HG03439 (cell line): ENCODE measurements around the gene MOV10.
A peak's percentile ranks its signal among the peaks of the same experiment; 100 is the strongest.

ENCODE experiments used
- ATAC-seq: cut with Tn5 transposase; IDR thresholded peaks from one replicate; pipeline ENCODE4 v1.9.1; 2021; ENCODE audit warnings: mild to moderate bottlenecking, moderate library complexity; ENCODE audit not compliant: unreplicated experiment

MOV10 gene

DNA sequence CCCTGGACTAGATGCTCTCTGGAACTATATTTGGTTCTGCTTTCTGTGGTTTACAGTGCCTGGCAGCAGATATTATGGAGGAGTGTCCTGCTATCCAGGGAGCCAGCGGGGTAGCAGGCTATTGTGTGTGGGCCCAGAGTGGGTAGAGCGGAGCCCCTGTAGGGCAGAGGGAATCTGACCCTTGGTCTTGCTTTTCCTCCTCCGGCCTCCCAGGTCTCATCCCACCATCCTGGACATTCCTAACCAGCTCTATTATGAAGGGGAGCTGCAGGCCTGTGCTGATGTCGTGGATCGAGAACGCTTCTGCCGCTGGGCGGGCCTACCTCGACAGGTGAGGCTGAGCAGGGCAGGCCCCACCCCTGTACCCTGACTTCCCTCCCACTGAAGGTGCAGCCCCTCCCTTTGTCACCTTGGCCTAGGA is 23.3 kb downstream of the MOV10 start:
- ATAC-seq = no peak

DNA sequence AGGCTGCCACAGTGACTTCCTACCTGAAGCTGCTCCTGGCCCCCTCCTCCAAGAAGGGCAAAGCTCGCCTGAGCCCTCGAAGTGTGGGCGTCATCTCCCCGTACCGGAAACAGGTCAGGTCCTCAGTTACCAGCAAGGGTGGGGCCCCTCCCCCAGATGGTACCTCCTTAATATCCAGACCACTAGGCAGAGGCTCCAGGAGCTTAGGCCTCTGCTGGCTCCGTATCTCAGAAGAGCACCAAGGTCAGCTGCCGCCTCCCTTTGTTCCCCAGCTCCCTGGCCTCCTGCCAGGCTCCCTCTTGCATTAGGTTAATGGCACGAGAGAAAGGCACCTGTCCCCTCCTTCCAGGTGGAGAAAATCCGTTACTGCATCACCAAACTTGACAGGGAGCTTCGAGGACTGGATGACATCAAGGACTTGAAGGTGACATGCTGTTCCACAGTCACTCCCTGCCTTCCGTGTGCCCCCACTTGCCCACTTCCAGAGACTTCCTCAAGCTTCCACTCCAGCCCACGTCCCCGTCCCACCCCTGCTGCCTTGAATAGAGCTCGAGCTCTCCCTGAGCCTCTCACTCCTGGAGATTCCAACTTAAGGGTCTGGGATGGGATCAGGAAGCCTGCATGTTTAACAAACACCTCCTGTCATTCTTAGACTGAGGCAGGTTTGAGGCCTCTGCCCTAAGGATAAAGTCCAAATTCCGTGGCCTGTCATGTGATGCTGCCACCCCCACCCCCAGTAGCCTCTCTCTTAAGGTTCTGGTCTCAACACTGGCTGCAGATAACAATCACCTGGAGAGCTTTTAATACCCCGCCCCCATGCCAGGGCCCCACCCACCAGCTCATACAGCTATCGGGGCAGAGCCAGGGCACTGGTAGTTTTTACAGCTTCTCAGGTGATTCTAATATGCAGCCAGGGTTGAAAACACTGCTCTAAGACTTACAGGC is 24.2 kb downstream of the MOV10 start:
- no peak for ATAC-seq

DNA sequence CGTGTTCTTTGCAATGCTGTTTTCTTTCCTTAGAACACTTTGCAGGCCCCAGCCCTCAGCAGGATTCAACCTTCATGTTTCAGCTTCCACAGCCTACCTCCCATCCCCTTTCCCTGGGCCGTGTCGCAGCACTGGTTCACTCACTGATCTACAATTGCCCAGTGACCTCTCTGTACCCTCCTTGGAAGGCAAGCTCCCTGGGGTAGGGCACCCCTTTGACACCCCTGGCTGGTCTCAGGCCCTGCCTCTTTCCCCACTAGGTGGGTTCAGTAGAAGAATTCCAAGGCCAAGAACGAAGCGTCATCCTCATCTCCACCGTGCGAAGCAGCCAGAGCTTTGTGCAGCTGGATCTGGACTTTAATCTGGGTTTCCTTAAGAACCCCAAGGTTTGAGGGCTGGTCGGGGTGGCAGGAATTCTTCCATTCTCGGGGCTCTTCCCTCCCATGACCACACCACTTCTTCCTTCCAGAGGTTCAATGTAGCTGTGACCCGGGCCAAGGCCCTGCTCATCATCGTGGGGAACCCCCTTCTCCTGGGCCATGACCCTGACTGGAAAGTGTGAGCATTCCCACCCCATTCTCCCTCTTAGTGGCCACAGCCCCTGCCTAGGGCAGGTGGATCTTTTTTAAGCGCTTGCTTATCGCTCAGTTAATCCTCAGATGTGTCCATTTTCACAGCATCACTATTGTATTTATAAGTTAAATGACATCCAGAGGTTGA is 25.1 kb downstream of the MOV10 start:
- ATAC-seq = no peak

DNA sequence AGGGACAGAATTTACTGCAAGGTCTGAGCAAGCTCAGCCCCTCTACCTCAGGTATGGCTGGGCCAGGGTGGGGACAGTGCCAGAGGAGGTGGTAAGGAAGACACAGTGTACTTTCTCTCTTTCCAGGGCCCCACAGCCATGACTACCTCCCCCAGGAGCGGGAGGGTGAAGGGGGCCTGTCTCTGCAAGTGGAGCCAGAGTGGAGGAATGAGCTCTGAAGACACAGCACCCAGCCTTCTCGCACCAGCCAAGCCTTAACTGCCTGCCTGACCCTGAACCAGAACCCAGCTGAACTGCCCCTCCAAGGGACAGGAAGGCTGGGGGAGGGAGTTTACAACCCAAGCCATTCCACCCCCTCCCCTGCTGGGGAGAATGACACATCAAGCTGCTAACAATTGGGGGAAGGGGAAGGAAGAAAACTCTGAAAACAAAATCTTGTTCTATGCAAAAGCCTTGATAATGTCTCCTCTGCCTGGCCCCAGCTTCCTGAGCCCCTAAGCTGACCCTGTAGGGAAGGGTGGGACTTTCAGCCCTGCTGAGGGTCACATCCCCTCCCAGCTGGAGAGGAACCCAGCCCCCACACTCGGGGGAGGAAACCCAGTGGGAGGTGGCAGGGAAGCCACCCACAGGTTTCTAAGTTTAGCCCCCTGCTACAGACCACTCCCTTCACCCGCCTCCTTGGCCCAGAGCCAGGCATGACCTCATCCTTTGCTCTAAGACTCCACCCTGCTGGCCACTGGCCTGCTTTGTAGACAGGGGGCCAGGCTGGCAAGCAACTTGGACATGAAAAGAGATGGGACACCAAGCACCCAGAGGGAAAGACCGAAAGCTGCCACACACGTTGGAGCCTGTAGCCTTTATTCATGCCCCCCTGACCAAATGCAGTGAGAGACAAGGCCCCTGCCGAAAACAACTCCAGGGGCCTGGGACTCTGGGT is 26.1 kb downstream of the MOV10 start:
- no peak for ATAC-seq

DNA sequence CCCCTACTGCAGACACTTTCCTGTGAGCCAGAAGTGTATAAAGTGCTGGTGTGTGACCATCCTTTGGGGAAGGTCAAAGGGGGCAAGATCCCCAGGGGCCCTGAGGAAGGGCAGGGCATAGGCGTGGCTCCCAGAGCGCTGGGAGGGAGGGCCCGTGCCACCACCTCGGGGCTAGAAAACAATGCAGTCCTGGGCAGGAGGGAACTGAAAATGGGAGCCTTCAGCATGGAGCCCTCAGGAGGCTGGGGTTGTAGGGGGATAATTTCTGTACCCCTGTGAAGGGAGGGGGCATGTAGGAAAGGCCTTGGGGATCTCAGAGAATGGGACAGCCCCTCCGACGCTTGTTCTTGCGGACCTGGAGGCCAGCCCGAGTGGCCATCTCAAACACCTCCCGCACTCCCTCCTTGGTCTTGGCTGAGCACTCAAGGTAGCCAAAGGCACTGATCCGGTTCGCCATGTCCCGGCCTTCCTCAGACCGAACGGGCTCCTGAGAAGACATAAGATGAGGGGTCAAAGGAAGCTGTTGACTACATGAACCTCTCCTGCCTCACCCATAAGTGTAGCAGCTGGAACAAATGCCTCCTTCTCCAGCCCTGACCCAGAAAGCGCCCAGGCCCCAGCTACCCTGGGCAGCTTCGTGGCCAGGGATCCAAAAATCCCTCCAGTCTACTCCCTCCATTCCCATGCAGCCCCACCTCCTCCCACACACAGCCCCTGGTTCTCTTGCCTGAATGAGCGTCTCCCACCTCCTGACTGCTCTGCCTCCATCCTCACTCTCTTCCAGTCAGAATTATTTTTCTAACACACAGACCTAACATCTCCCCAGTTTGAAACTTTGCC is 27.0 kb downstream of the MOV10 start:
- ATAC-seq = no peak

DNA sequence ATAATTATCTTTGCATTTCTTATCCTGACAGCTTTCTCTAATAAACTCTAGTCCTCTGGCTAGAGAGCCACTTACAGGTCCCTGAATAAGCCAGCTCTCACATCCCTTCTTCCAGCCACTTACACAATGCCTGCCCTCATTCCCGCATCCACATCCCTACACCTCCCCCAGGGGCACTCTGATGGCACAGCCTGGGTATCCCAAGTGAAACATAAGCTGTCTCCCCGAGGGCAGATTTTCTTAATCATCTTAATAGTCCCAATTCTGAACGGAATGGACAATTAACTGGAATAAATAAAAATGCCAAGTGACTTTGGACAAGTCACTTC is 27.6 kb downstream of the MOV10 start:
- ATAC-seq = no peak

DNA sequence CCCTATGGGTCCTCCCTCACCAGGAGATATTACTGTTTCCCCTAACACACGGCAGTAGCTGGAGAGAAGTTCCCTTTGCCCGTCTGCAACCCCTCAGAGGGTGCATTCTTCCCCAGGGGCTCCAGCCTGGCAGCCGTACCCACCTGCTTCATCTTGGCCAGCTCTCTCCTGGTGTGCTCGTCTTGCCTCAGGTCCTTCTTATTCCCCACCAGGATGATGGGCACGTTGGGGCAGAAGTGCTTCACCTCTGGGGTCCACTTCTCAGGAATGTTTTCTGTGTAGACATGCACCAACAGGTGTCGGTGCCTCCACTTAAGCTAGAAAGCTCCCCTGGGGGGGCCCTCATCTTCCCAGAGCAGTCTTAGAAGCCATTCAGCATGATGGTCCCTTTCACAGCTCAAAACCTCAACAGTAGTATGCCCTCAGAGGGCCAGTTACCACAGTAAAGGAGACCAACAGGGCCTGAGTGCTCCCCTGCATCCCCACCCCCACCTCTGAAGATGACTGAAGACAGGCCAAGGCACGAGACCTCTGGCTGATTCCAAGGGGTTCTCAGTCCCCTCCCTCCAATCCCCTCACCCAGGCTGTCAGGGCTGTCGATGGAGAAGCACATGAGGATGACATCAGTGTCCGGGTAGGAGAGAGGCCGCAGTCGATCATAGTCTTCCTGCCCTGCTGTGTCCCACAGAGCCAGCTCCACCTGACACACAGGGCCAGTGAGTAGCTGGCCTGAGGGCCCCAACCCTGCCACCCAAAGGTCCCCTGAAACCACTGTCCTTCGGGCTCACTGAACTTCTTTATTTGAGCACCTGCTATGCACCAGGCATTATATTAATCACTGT is 28.2 kb downstream of the MOV10 start:
- no peak for ATAC-seq

DNA sequence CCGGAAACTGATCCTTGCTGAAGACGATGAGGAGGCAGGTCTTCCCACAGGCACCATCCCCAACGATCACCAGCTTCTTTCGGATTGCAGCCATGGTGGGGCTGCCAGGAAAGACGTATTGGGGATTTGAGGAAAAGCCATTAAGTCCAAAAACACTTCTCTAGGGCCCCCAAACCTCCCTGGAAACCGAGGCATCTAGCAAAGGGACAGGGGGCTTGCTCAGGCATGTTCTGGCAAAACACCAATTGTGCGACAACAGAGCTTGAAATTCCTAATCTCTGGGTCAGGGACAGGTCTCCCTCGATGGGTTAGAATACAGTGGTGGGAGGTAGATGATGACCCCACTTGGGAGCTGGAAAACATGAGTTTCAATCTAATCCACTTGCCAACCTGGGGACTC is 29.2 kb downstream of the MOV10 start:
- no peak for ATAC-seq

DNA sequence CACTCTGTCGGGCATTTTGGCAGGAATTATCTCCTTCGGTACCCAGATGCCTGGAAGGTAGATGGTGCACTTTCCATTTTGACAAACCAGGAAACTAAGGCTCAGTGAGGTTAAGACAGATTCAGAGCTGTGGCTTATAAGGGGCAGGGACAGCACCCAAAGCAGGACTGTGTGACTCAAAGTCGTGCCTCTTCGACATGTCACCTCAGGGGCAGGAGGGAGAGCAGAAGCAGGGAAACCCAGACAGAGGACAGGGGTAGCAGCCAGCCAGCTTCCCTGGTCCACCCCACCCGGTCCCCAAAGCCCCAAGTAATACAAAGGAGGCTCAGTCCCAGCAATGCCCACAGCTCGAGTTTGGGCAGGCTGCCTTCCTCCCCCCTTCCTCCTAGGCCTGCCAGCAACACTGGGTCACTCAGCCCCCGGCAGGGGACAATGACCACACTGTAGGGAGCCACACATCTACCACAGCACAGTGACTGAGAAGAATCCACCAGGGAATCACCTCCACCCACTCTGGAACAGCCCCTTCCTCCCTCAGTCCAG is 30.0 kb downstream of the MOV10 start:
- ATAC-seq = no peak

DNA sequence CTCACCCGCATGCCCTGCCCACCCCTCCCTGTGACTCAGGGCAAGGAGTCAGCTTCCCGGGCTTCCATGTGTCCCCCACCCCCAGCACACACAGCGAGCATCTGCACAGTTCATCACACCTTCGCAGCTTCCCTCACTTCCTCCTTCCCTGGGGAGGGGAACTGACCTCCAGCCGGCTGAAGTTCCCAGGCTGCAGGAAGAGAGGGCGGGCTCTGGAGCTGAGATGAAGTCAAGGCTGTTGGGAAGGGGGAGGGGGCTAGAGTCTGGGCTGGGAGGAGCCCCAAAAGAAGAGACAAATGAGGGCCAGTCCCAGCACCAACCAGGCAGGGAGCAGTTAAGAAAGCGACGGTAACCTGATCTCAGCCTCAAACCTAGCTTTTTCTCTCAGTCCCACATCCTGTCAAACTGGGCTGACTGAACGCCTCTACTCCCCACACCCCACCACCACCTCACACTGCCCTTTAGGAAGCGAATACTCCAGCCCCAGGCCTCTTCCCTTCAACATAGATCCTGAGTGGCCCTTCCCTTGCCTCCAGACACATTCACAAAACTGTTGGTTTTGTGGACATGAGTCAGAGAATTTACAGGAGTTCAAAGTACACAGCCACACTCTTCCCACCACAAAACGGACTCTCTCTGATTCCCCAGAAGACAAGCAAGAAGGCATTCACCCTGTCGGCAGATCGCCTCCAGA is 30.6 kb downstream of the MOV10 start:
- ATAC-seq = peak; percentile 44

DNA sequence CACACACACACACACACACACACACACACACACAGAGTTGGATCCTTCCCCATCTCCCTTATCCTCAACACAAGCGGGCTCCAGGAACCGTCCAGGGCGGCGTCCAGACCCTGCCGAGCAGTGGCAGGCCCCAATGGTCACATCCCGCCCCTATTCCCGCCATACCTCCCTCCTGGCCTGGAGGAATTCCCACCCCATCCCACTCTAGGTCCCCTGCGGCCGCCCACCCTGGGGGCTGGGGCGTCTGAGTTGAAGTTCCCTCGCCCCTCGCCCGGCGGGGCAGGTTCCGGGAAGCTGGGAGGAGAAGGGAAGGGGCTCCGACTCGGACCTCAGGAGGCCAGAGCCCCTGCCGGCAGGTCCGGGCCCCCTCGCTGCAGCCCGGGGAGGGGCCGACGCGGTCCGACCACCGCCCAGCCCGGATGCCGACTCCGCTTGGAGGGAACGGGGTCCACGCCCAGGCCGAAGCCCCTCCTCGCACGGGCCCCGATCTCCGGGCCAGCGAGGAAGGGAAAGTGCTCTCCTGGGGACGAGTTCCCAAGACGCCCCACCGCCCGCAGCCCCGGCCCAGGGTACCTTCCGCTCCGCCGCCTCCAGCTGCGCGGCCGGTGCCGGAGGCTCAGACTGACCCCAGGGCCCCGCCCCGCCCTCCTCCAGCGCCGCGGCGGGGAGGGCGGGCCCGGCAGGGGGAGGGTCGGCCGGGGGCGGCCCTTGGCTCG is 32.2 kb downstream of the MOV10 start, which contains the start of gene RHOC:
RHOC (minus strand) TSS at position 623 of the 716 bp plus-strand sequence. CDS start 3,328 bp downstream, outside the sequence.
- ATAC-seq = peak; percentile 52

DNA sequence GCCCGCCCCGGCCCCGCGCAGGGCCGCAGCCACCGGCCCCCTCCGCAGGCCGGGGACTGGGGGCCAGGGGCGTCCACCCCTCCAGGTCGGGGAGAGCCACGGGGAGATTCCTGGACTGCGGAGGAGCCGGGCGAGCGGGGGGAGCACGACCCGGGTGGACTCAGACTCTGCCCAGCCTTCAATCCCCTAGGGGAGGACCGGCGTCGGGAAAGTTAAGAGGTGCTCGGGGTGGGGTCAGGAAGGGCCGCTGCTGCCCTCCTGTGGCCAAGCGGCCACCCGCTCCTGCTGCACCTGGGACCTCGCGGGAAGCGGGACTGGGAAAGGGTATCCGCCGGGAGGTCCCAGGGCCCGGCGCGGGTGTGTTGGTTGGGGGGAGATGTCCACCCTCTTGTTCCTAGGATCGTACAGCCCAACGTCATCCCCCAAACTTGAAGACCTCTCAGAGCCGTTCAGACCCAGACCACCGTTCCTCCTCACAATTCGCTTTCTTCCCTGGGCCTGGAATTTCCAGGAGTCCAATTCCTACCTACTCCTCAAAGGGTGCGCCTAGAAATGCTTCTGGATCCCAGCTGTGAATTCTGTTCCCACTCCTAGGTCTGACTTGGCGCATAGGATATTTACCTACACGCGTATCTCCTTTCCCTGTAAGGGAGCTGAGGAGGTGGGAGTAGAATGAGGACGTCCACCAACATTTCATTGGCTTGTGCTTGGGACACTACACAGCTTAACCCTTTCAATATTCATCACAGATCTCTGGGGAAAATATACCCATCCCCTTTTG is 33.0 kb downstream of the MOV10 start:
- peak; percentile 60 for ATAC-seq

DNA sequence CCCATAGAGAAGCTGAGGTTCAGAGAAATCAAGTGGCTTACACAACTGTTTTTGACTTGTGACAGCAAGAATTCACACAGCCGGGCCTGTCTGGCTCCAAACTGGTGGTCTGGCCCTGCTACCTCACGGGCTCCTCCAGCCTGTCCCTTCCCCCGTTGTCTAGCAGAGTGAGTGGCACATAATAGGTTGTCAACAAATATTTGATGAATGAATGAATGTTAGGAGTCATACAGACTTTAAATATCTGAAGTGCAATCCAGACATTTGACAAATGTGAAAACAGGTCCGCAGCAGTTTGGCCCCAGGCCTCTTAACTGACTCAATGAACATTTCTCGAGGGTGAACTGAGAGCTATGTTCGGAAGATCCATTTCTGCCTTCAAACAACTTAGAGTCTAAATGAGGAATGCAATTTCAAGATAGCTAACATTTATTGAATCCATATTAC is 33.6 kb downstream of the MOV10 start:
- no peak for ATAC-seq

DNA sequence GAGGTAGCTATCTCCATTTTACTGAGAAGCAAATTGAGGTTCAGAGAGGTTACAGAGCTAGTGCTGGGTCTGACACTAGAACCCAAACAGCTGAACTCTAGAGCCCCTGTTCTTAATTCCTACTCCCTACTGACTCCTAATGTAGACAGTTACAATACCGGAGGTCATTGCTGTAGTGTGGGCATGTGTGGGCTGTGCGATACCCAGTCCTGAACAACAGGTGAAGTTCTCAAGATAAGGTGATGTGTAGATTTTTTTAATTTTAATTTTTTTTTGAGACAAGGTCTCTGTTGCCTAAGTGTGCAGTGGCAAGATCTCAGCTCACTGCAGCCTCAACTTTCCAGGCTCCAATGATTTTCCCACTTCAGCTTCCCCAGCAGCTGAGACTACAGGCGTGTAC is 34.0 kb downstream of the MOV10 start:
- ATAC-seq = no peak

DNA sequence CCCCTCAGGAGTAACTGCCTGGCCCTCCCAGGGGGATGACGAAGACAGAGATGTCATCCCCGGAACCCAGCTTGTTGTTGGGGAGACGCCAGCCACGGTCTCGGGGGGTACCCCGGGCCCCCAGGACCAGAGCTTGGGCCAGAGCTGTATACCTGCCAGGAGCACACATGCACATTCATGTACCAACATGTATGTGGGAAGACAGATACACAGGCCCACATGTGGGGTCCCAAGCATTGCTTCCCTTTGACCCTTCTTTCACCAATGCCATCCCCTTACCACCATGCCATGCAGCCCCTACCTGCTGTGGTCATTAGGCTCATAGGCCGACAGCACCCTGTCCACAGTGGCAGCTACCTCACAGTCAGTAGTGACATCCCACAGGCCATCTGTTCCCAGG is 35.7 kb downstream of the MOV10 start:
- no peak for ATAC-seq

DNA sequence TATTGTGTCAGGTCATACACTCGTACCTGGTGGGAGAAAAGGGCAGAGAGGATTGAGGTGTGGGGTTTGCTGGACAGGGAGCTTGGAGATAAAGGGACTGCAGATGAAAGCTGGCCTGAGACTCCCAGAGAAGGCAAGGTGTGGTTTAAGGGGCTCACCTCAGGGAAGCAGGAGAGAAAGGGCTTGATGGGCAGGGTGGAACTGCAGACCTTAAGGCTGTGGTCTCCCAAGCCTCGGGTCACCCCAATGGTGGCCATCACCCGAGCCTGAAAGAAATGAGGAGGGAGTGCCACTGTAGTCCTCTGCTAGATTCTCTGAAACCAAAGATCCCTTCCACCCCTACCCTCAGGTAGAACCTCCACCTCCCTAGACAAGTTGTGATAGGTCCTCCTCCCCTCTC is 36.1 kb downstream of the MOV10 start:
- no peak for ATAC-seq

DNA sequence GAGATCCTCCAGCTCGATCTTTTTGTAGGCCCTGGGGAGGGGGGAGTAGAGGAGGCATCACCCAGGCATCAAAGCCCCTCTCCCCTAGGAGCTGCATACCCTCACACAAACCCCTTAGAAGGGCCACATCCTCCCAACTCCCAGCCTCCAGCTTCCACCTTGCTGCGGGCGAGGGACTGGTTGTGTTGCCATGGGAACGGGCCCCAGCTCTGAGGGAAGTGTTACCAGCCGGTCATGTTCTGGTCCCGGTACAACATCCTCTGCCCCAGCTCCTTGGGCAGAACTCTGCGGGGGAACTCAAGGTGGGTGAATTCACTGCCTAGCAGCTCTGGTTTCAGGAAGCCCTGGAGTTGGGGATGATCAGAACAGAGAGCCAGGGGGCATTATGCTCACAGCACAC is 36.6 kb downstream of the MOV10 start:
- no peak for ATAC-seq
